OCI-LY7 (cell line): ENCODE data around the gene GNG5.

ENCODE experiments used
- CTCF ChIP-seq: fragments of 200-600 bp; sonication (generic); conservative IDR thresholded peaks from 2 replicates; pipeline ENCODE4 v1.5.1; 2014; ENCODE audit warnings: mild to moderate bottlenecking, antibody characterized with exemption, low read length, moderate library complexity, mixed read lengths
- EZH2phosphoT487 ChIP-seq: fragments of 200-600 bp; sonication (generic); IDR thresholded peaks from 2 replicates; pipeline ENCODE4 v1.6.1; 2018; ENCODE audit warnings: low read depth, borderline replicate concordance, mild to moderate bottlenecking, mixed run types, antibody characterized with exemption, low read length, moderate library complexity, mixed read lengths

GRCh38 chr1:84450910-84451309 lies 55.5 kb downstream of the GNG5 start:
- TF ChIP-seq CTCF = no peak
- no peak for TF ChIP-seq EZH2phosphoT487
